Spinal cord (tissue), 10 donors: Measurements from ENCODE around the gene CAMKMT. TPM values are rescaled to one million over a fixed set of nuclear protein-coding genes. Genes with fewer than 3 reads are reported as not detected.

Experiments used
- DNase-seq, 6 donors: peaks; one replicate each; pipeline versions ENCODE4 v3.0.0 to v3.0.0-alpha.2; 2013 to 2015; ENCODE audit warnings: low spot score in 6 of 6, low read depth in 4 of 6
- H3K27ac ChIP-seq: one replicate; pipeline ENCODE4 v1.5.1; 2013; ENCODE audit warnings: low read depth, low read length, control low read depth
- H3K27me3 ChIP-seq: one replicate; pipeline ENCODE4 v1.6.1; 2013; ENCODE audit warnings: low read length; ENCODE audit not compliant: control insufficient read depth, insufficient read depth
- H3K36me3 ChIP-seq: one replicate; pipeline ENCODE4 v1.6.1; 2013; ENCODE audit warnings: low read length; ENCODE audit not compliant: control insufficient read depth, insufficient read depth
- H3K4me1 ChIP-seq: one replicate; pipeline ENCODE4 v1.6.1; 2013; ENCODE audit warnings: low read length; ENCODE audit not compliant: control insufficient read depth, insufficient read depth
- H3K4me3 ChIP-seq: one replicate; pipeline ENCODE4 v1.5.1; 2013; ENCODE audit warnings: low read depth, low read length, control low read depth
- H3K9me3 ChIP-seq: one replicate; pipeline ENCODE4 v1.6.1; 2013; ENCODE audit warnings: low read length; ENCODE audit not compliant: control insufficient read depth, insufficient read depth
- WGBS: methylation state at CpG from one replicate; pipeline ENCODE4 v1.1.5; 2013; ENCODE audit warnings: missing lambda C conversion rate; ENCODE audit not compliant: insufficient coverage; 5-methylcytosine and 5-hydroxymethylcytosine counted together
- polyA plus RNA-seq, 2 donors: library from polyadenylated mRNA; unstranded; fragments of 120-200 nt; gene quantifications; one replicate each; pipeline ENCODE4 v1.2.1, GENCODE V29; 2013; ENCODE audit not compliant: insufficient read length in 2 of 2
- total RNA-seq, 2 donors: library from RNA; depleted of rRNA in 1 of 2; stranded (reverse); fragments of 120-200 nt in 1 of 2; fragments of >200 nt in 1 of 2; gene quantifications; one replicate each; pipeline versions ENCODE4 v1.2.3 to v1.2.4, GENCODE V29; 2013 to 2014
- donor health status: healthy.

Gene CAMKMT
- total and polyA plus RNA-seq, 4 donors, result 8.0 to 16.8 (median 13.9) TPM

DNA sequence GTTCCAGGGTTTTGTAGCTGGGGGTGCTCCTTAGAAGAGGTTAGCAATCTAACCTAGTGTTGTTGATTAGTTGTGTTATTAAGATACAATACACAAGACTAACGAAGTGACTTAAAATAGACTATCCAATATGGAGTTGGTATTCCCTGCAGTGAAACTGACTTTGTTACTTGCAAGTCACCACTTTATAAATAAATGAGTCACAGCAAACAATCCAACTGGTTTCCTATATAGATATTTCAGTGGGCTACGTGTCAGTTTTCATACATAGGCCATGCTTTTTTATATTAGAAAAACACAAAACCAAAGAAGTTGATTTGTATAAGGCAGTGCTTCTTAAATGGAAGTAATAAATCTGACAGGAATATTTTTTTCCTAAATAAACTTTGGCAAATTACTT lies 274.0 kb downstream of the CAMKMT start:
- H3K27ac ChIP-seq, result no peak overlapping the region
- no CpG with 5 or more reads among the region's 2 CpGs for WGBS
- H3K27me3 ChIP-seq, result no peaks in the 10 kb centered on the region
- H3K36me3 ChIP-seq, result no peaks in the 10 kb centered on the region
- H3K4me3 ChIP-seq, result no peak overlapping the region
- peaks cover 5% of the 10 kb centered on the region for H3K9me3 ChIP-seq
- no peak for DNase-seq
- no peaks in the 10 kb centered on the region for H3K4me1 ChIP-seq

DNA sequence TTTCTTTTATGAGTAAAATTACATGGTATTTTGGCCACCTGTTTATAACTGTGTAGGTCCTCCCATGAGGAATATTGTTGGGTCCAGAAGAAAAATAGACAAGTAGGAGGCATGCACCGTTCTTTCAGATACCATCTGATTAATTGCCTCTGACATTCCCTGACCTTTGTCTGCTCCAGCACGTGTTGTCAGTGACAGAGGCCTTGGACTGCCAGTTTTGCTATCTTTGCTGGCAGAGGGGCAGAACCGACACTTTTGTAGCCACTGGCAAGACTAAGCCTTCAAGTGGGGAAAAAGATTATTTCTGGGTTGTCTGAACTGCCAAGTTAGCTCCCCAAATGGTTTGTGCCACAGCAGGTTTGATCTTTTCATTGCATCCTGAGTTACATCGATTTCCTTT lies 276.9 kb downstream of the CAMKMT start:
- Histone ChIP-seq H3K4me1 (no peaks in the 10 kb centered on the region), H3K27ac (no peak overlapping the region), H3K4me3 (no peak overlapping the region), H3K27me3 (no peaks in the 10 kb centered on the region), H3K9me3 (peaks cover 1% of the 10 kb centered on the region), H3K36me3 (no peaks in the 10 kb centered on the region)
- 33% methylated on average over 3 of the region's 4 CpGs for WGBS
- DNase-seq, result no peak

DNA sequence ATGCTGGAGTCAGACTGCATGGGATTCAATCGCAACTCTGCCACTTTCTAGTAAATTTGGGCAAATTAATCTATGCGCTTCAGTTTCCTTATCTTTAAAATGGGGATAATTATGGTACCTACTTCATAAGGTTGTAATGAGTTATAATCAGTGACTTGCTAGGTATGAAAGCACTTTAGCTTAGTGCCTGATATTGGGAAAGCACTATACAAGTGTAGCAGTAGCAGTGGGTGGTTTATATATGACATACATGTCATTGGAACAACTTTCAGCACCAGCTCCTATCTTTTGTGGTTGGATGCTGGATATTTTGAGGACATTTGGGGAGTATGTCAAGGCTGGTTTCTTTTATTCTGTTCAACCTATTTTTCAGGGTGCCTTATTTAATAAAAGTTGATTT lies 277.7 kb downstream of the CAMKMT start:
- H3K9me3 ChIP-seq, result peaks cover 1% of the 10 kb centered on the region
- no peak overlapping the region for H3K4me3 ChIP-seq
- no peak overlapping the region for H3K27ac ChIP-seq
- H3K4me1 ChIP-seq, result no peaks in the 10 kb centered on the region
- no CpG with 5 or more reads among the region's 2 CpGs for WGBS
- H3K36me3 ChIP-seq, result no peaks in the 10 kb centered on the region
- H3K27me3 ChIP-seq, result no peaks in the 10 kb centered on the region
- DNase-seq, result no peak

DNA sequence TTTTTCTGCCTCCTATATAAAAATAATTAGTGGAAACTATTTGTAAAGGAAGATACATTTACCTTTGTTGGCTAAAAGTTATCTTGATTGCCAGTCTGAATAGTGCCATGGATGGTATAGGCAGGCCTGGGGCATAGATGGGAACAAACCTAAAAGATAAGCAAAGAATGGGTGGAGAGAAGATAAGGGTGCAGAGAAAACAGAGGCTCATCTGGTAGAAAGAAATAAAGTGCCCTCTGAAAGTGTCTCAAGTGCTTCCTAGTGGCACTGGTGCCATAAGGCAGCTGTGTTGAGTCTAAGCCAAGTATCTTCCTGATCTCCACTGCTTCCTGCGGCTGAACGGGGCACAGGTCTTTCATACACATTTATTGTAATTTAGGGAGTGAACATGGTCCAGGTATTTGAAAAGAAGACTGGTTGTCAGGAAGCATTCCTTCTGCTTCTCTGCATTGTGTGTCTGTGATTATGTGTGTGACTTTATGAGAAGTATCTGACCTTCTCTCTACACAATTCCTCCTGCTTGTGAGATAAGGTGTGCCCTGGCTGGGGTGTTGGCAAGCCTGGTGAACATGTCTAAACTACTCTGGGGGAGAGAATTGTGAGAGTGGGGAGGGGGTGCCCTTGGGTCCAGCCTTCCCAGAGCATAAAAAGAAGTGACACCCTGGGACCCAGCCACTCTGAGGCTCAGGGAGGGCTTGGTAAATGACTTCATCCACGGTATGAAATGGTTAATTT lies 280.5 kb downstream of the CAMKMT start:
- Histone ChIP-seq H3K27me3 (no peaks in the 10 kb centered on the region), H3K27ac (no peak overlapping the region), H3K9me3 (no peaks in the 10 kb centered on the region), H3K36me3 (no peaks in the 10 kb centered on the region), H3K4me3 (no peak overlapping the region), H3K4me1 (no peaks in the 10 kb centered on the region)
- DNase-seq, result no peak
- WGBS, result no CpG with 5 or more reads among the region's 3 CpGs

DNA sequence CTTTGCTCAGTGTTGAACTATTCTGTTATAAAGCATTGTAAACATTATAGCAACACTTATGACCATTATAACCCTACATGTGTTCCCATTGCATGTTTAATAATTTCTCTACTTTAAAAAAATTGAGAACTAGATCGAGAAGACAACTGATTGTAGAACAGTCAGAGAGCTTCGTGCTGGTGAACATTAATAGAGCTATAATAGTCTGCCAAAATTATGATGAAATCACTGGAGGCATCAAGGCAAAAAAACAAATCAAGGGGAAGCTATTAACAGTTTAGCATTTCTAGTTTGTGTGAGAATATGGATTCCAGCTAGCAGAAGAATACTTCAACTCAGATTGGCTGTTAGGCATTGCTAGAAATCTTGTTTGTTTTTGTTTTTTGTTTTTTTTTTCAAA lies 284.2 kb downstream of the CAMKMT start:
- Histone ChIP-seq H3K27me3 (no peaks in the 10 kb centered on the region), H3K4me1 (no peaks in the 10 kb centered on the region), H3K36me3 (no peaks in the 10 kb centered on the region), H3K27ac (no peak overlapping the region), H3K4me3 (no peak overlapping the region), H3K9me3 (no peaks in the 10 kb centered on the region)
- no peak for DNase-seq
- no CpG with 5 or more reads among the region's 2 CpGs for WGBS

DNA sequence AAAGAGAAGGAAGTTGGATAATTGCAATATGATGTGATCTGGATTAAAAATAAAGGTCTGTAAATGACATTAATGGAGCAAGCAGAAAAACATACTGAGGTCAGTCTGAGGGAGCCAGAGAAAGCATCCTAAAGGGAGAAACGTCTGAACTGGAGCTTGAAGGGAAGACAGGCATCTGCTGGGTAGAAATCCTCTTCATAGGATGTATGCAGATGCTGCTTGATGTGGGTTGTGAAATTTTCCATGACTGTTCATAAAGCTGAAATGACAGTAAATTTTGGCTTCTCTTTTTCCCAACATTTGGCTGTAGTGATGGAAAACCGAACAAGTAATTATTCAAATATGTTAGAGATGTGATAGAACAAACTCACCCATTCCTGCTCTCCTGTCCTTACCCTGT lies 287.6 kb downstream of the CAMKMT start:
- Histone ChIP-seq H3K27me3 (no peaks in the 10 kb centered on the region), H3K4me3 (no peak overlapping the region), H3K27ac (no peak overlapping the region), H3K9me3 (no peaks in the 10 kb centered on the region), H3K36me3 (no peaks in the 10 kb centered on the region), H3K4me1 (no peaks in the 10 kb centered on the region)
- WGBS, result 40% methylated on average over 1 of the region's 2 CpGs
- no peak for DNase-seq

DNA sequence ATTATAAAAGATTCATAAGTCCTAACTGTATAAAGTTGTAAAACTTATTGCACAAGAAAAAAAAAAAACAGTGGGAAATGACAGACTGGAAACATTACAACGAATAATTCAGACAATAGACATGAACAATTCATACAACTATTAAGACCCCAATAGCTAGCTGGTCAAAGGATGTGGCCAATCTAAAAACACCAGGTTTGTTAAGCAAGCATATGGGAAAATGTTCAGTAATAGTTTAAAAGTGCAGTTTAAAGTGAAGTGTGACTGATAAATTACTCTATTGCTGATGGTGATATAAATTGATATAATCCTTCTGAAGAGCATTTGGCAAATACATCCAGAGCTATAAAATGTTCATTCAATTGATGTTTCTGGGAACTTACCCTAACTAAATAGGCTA lies 289.0 kb downstream of the CAMKMT start:
- H3K4me3 ChIP-seq, result no peak overlapping the region

DNA sequence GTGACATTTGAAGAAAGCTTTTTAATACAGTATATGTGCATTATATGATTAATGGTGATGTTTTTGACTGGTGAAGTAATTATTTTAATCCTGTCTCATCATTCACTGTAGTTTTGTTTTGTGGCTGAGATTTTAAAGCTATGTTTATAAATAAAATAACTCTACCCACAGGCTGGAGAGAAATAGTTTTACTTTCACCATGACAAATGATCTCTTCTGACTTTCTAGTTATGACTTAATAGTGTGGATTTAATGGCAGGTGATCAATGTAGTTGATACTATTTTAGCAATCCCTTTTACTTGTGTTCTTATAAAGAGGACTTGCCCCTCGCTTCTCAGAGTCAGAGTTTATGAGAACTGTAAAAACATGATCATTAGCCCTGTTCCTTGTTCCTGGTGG lies 290.2 kb downstream of the CAMKMT start:
- H3K4me1 ChIP-seq, result no peaks in the 10 kb centered on the region
- no peak for DNase-seq
- 90% methylated on average over 1 of the region's 1 CpG for WGBS
- no peaks in the 10 kb centered on the region for H3K9me3 ChIP-seq
- H3K27ac ChIP-seq, result no peak overlapping the region
- H3K4me3 ChIP-seq, result no peak overlapping the region
- H3K36me3 ChIP-seq, result no peaks in the 10 kb centered on the region
- H3K27me3 ChIP-seq, result no peaks in the 10 kb centered on the region

More for the DNA sequence above, 289.0 kb downstream of the CAMKMT start:
- DNase-seq, result no peak
- H3K9me3 ChIP-seq, result no peaks in the 10 kb centered on the region
- no peaks in the 10 kb centered on the region for H3K27me3 ChIP-seq
- no peaks in the 10 kb centered on the region for H3K36me3 ChIP-seq
- H3K4me1 ChIP-seq, result no peaks in the 10 kb centered on the region
- no CpG with 5 or more reads among the region's 1 CpG for WGBS
- no peak overlapping the region for H3K27ac ChIP-seq

DNA sequence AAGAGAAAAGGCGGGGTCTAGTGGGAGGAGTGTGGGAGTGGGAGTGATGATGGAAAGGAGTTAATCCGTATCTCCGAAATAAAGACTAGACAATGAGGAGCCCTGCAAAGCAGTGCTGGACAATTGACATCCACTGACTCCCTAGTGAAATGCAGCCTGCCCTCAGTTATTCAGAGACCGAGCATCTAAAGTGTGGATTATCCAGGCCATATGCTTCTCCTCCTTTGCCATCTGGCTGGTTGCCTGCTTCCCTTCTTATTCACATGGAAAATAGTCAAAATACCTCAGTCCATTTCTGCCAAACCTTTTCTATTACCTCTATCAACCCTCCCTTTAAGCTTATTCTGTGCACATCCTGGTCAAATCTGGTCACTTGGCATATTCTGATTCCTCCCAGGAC lies 291.0 kb downstream of the CAMKMT start:
- Histone ChIP-seq H3K4me1 (no peaks in the 10 kb centered on the region), H3K27ac (no peak overlapping the region), H3K4me3 (no peak overlapping the region), H3K27me3 (no peaks in the 10 kb centered on the region), H3K36me3 (no peaks in the 10 kb centered on the region), H3K9me3 (no peaks in the 10 kb centered on the region)
- DNase-seq, result peak in 2 of 6 donors; percentile 16 to 54
- WGBS, result 62% methylated on average over 3 of the region's 4 CpGs

DNA sequence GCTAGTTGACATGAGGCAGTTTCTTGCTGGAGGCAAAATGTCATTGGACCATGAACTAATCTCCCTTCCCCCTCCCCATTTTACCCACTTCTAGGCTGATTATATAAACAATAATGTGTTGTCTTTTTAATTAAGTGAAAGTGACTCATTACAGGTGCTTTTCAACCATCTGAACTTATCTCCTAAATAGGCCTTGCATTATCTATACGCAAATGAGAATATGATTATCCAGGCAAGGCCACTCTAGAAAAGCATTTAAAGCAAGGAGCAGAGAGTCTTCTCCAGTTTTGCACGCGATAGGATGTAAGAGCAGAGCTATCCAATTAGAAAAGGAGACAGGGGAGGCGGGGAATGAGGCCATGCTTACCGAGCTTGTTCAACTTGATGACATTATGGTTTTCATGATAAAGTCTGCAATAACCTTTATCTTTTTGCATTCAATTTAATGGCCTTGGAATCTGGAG lies 293.7 kb downstream of the CAMKMT start:
- Histone ChIP-seq H3K4me1 (no peaks in the 10 kb centered on the region), H3K9me3 (no peaks in the 10 kb centered on the region), H3K27ac (no peak overlapping the region), H3K4me3 (no peak overlapping the region), H3K27me3 (no peaks in the 10 kb centered on the region), H3K36me3 (no peaks in the 10 kb centered on the region)
- WGBS, result 95% methylated on average over 3 of the region's 5 CpGs
- no peak for DNase-seq
